CD4-positive, alpha-beta T cell treated with Interferon alpha-2 for 1 hour (primary cell): ENCODE measurements around the gene KRTAP5-11.
"Not testable (repeated sequence)": the region's sequence is repeated elsewhere in the genome, so short reads cannot be mapped to it uniquely, and the experiment has no call there.

Experiments
- DNase-seq, 2 donors: peaks; one replicate each; pipeline ENCODE4 v3.0.0-alpha.2; 2020 to 2022

The KRTAP5-11 gene

DNA sequence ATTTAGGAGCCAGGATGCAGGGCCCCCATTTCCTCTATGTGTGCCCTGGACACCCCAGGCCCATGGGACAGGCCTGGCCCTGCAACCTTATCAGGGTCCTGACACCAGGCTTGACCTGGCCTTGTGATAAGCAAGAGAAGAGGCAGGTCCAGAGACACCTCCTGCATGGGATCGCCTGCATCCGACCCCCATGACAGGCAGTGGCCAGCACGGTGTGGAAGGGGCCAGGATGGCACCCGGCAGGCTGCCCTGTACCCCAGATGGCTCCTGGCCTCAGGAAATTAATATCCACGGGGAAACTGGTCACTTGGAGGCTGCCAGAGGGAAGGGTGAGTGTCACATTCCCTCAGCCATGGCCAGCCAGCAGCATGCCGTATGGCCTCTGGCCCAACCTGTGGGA, 27.7 kb downstream of the KRTAP5-11 start:
- no peak for DNase-seq

DNA sequence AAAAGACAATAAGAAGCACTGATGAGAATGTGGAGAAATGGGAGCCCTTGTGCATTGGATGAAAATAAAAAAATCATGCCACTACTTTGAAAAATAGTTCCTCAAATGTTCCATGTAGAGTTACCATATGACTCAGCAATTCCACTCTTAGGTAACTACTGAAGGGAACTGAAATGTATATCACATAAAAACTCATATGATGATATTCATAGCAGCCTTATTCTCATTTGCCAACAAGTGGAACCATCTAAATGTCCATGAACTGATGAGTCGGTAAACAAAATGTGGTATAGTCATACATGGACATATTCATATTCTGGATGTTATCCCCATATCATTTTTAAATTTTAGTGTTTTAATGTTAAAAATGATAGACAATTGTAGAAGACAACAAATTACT, 31.0 kb downstream of the KRTAP5-11 start:
- DNase-seq = no peak

DNA sequence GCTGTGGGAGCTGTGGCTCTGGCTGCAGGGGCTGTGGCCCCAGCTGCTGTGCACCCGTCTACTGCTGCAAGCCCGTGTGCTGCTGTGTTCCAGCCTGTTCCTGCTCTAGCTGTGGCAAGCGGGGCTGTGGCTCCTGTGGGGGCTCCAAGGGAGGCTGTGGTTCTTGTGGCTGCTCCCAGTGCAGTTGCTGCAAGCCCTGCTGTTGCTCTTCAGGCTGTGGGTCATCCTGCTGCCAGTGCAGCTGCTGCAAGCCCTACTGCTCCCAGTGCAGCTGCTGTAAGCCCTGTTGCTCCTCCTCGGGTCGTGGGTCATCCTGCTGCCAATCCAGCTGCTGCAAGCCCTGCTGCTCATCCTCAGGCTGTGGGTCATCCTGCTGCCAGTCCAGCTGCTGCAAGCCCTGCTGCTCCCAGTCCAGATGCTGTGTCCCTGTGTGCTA, 33.9 kb downstream of the KRTAP5-11 start:
- no peak for DNase-seq

DNA sequence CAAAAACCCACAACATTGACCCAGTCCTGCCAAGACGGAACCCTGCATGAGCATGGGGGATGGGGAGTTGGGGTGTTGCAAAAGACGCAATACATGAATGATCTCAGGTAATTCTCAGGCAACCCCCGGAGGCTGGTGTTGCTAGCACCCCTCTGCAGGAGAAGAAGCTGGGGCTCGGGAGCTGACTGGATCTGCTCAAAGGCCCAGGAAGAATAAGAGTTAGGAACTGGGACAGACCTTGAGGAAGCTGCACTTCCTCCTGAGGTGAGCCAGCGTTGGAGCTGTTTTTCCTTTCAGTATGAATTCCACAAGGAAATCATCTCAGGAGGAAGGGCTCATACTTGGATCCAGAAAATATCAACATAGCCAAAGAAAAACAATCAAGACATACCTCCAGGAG, 34.6 kb downstream of the KRTAP5-11 start, which contains the start of gene KRTAP5-9:
KRTAP5-9 (plus strand) TSS at position 301 of the 400 bp plus-strand sequence. CDS start 238 bp downstream, outside the sequence.
- no peak for DNase-seq

DNA sequence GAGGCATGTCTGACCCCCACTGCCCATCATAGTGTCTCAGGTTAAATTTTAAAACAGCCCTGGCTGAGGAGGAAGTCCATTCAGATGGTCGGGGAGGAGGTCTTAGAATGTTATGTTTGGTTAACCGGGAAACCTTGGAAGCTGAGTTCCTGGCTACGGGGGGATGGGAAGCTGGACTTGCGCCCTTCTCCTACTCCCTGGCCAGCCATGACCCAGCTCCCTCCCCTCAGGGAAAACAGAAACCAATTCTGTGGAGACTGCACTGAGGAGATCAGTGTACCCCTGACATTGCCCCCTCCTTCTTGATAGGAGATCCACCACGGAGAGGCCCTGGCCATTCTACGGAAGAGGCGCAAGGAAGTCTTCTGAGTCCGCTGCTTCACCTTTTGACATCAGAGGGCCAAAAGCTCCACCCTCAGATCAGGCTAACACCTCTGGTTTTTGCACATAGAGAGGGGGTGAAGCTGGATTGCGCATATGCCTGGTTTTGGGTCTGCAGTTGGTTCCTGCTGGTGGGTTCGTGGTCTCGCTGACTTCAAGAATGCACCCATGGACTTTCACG, 37.2 kb downstream of the KRTAP5-11 start:
- no peak for DNase-seq

DNA sequence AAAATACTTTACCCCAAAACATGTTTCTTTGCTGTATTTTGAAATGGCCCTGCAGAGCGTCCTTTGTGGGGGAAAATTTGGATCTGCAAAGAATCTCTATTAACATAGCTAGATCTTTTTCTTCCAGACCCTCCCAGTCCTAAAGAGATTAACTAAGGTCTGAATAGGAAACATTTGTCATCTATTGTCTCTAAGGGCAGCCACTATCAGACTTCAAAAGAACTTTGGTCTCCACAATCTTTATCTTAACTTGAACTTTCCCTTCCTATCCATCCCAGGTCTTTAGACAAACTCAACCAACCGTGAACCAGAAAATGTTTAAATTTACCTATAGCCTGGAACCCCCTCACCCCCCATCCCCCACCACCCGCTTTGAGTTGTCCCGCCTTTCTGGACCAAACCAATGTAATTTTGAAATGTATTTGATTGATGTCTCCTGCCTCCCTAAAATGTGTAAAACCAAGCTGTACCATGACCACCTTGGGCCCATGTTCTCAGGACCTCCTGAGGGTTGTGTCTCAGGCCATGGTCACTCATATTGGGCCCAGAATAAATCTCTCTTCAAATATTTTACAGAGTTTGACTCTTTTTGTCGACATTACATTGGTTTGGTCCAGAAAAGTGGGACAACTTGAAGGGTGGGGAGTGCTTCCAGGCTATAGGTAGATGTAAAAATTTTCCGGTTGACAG, 38.0 kb downstream of the KRTAP5-11 start:
- no peak for DNase-seq

DNA sequence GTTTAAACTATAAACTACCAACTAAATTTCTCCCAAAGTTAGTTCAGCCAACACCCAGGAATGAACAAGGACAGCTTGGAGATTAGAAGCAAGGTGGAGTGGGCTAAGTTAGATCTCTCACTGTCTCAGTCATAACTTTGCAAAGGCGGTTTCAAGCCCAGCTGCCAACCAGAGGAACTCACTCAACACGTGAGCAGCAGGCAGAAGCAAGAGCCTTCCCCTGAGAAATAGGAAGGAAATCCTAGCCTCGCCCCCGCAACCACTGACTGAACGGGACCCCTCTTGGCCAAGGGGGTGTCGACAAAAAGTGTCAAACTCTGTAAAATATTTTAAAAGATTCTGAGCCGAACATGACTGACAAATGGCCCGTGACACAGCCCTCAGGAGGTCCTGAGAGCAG, 38.8 kb downstream of the KRTAP5-11 start:
- no peak for DNase-seq

DNA sequence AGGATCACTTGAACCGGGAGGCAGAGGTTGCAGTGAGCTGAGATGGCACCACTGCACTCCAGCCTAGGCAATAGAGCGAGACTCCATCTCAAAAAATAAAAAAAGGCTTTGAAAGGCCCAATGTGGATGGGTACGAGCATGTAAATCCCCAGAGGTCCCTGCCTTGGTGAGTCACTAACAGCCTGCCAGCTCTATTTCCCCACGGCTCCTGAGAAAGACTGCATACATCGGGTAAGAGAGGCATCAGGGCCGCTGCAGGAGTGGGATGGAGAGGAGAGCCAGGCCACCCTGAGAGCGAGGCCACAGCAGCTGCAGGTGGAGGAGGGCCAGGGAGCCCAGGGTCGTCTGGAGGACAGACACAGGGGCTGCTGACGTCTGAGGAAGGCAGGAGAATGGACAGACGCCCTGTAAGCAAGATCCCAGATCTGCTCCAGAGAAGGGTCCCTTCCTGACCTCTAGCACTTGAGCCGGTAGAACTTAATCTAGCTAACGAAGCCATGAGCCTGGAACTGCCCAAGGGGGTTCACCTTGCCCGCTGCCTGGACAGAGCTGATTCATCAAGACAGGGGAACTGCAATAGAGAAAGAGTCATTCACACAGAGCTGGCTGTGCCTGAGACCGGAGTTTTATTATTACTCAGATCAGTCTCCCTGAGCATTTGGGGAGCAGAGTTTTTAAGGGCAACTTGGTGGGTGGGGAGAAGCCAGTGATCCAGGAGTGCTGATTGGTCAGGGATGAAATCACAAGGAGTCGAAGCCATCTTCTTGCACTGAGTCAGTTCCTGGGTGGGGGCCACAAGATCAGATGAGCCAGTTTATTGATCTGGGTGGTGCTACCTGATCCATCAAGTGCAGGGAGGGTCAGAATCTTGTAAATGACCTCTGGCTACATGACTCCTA, 39.5 kb downstream of the KRTAP5-11 start:
- DNase-seq = no peak

DNA sequence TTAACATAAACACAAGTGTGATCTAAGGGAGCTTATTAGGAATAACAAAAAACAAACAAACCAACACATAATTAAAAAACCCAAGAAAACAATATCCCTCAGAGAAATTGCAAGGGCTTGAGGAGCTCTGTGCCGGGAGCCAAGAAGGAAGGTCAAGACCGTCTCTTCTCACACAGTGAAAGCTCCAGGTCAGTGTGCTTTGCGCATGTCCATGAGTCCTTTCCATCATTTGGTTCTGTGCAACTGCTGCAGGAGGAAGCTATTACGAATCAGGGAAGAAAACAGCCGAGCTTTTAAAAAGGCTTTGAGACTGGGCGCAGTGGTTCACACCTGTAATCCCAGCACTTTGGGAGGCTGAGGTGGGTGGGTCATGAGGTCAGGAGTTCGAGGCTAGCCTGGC, 40.3 kb downstream of the KRTAP5-11 start:
- DNase-seq = no peak

DNA sequence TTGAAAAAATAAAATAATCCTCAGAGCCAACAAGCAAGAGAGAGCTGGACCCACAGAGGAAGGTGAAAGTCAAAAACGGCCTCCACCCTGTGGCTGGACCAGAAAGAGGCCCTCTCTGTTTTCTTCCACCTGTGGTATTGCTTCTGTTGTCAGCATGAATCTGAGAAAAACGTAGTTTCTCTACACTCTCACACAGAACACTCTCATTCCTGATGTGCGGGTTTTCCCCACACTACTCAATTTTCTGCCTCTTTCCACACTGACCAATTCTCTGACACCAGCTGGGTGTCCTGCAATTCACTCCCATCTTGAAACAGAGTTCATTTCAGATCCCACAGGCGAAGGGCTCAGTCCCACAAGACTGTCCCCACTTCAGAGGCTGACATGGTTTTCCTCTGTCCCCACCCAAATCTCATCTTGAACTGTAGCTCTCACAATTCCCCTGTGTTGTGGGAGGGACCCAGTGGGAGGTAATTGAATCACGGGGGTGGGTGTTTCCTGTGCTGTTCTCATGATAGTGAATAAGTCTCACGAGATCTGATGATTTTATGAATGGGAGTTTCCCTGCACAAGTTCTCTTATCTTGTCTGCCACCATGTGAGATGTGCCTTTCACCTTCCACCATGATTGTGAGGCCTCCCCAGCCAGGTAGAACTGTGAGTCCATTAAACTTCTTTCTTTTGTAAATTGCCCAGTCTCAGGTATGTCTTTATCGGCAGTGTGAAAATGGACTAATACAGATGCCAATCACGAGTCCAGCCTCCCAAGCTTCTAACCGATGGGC, 42.0 kb downstream of the KRTAP5-11 start:
- DNase-seq = not testable (repeated sequence)

DNA sequence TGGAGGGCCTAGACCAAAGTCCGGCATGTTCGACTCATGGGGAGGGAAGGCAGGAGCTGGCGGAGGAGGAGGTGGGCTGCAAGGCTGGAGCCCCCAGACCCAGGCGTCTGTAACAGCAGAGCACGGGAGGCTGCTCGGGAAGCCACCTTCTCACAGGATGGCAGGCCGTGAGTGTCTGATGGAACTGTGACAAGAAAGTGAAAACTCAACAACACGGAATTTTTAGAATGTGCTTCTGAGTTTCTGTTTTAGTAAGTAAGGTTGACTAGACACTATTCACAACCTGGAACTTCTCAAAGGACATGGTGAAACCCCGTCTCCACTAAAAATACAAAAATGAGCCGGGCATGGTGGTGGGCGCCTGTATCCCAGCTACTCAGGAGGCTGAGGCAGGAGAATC, 42.7 kb downstream of the KRTAP5-11 start:
- not testable (repeated sequence) for DNase-seq

DNA sequence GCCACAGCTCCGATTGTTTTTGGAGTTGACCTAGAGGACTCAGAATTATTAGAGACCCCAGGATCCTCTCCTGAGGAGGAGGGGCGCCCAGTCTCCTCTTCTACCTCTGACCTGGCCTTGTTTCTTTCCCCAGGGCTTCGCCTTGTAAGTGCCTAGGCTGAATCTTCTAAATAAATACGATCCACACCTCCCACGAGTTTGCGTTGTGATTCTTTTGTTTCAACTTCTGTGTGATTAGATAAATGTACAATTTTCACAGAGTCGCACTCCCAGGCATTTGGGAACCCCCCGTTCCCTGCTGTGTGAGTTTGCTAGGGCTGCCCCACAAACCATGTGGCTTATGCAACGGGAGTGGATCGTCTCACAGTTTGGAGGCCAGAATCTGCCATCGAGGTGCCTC, 43.7 kb downstream of the KRTAP5-11 start:
- DNase-seq = no peak

DNA sequence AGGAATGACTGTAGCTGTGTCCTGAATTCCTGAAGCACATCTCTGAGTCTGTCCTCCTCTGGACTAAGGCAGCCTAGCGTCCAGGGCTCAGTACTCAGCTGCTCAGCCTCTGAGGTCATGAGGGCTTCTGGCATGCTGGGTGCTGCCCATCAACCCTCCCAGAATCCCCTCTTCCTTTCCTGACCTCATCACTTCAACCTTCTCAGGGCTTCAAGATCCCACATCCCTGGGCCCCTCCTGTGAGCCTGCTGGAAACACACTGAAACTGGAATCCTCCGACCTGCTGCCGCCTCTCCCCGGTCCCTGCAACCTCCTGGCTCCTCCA, 44.0 kb downstream of the KRTAP5-11 start:
- DNase-seq = no peak

DNA sequence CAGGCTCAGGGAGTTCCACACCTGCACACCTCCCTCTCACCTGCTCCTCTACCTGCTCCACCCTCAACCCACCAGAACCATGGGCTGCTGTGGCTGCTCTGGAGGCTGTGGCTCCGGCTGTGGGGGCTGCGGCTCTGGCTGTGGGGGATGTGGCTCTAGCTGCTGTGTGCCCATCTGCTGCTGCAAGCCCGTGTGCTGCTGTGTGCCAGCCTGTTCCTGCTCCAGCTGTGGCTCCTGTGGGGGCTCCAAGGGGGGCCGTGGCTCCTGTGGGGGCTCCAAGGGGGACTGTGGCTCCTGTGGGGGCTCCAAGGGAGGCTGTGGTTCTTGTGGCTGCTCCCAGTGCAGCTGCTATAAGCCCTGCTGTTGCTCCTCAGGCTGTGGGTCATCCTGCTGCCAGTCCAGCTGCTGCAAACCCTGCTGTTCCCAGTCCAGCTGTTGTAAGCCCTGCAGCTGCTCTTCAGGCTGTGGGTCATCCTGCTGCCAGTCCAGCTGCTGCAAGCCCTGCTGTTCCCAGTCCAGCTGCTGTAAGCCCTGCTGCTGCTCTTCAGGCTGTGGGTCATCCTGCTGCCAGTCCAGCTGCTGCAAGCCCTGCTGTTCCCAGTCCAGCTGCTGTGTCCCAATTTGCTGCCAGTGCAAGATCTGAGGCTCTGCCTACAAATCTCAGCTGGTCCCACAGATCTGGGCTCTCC, 44.6 kb downstream of the KRTAP5-11 start, which contains the start of gene KRTAP5-8:
KRTAP5-8 (plus strand) TSS at position 49 of the 689 bp plus-strand sequence; CDS start at position 80, 31 bp downstream.
- DNase-seq = not testable (repeated sequence)

DNA sequence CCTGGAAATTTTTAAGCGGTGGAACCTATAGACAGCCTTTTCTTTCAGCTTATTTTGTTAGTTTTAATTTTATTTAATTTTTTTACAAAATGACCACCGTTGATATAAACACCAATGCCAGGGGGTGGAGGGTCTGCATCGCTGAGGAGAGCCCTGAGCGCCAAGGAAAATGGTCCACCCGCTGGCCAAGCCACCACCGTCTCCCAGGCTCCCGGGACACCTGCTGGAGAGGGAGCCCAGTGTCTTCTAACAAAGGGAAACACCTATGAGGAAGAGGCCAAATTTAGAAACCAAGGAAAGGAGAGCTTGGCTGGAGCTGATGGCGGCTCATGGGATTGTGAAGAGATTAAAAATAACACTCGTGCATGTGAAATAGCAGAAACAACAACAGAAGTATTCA, 45.1 kb downstream of the KRTAP5-11 start:
- no peak for DNase-seq

DNA sequence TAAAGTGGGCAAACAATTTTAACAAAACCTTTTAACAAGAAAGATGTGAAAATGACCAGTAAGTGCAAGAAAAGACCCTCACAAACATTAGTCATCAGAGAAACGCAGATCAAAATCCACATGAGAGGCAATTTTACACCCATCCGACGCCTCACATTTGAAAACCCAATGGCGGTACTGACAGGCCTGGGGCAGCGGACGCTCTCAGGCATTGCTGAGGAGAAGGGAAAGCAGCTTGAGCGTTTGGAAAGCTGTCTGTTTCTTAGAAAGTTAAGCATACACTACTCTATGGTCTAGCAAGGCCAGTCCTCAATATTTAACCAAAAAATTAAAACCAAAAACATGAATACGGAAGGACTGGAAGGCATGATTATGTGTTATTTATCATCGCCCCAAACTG, 46.9 kb downstream of the KRTAP5-11 start:
- DNase-seq = no peak

DNA sequence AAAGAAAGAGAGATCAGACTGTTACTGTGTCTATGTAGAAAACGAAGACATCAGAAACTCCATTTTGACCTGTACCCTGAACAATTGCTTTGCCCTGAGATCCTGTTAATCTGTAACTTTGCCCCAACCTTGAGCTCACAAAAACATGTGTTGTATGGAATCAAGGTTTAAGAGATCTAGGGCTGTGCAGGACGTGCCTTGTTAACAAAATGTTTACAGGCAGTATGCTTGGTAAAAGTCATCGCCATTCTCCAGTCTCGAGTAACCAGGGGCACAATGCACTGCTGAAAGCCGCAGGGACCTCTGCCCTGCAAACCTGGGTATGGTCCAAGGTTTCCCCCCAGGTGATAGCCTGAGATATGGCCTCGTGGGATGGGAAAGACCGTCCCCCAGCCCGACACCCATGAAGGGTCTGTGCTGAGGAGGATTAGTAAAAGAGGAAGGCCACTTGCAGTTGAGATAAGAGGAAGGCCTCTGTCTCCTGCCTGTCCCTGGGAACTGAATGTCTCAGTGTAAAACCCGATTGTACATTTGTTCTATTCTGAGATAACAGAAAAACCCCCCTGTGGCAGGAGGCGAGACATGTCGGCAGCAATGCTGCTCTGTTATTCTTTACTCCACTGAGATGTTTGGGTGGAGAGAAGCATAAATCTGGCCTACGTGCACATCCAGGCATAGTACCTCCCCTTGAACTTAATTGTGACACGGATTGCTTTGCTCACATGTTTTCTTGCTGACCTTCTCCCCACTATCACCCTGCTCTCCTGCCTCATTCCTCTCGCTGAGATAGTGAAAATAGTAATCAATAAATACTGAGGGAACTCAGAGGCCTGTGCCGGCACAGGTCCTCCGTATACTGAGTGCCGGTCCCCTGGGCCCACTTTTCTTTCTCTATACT, 47.7 kb downstream of the KRTAP5-11 start:
- DNase-seq = not testable (repeated sequence)

DNA sequence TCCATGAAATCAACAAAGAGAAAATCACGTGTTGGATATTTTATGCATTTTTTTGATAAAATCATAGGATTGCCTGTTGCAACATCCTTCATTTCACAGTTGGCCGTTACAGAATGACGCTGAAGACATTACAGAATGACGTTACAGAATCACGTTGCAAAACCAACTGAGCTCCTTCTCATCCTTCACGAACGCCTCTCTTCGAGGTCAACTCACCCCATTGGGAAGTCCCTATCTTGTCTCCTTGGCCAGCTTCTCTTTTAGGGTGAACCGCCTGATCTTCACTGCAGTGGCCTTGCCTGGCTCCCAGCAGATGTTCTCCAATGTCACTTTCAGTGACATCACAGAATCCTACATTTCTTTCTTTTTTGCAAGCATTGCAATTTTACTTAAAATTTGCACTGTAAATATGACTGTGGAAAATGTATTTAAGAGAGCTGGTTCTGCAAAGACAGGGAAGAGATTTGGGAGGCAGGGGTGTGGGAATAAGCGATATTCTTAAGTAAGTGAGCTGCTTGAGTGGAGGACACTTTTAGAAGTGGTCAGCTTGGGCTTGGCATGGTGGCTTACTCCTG, 50.6 kb downstream of the KRTAP5-11 start:
- no peak for DNase-seq
